Measurements from ENCODE around the gene JAG1.

GRCh38 chr20:10686356-10687133, 12.7 kb upstream of the JAG1 start:
- TF ChIP-seq CTCF (IDR thresholded peaks at IDR 0.05; ENCODE audit: poor library complexity, severe bottlenecking), result no peak
- no peak for TF ChIP-seq POLR2AphosphoS5 (IDR thresholded peaks at IDR 0.05)
- TF ChIP-seq MXI1 (conservative IDR thresholded peaks at IDR 0.05; ENCODE audit: poor library complexity, severe bottlenecking), result no peak
- TF ChIP-seq, protein P1, sequence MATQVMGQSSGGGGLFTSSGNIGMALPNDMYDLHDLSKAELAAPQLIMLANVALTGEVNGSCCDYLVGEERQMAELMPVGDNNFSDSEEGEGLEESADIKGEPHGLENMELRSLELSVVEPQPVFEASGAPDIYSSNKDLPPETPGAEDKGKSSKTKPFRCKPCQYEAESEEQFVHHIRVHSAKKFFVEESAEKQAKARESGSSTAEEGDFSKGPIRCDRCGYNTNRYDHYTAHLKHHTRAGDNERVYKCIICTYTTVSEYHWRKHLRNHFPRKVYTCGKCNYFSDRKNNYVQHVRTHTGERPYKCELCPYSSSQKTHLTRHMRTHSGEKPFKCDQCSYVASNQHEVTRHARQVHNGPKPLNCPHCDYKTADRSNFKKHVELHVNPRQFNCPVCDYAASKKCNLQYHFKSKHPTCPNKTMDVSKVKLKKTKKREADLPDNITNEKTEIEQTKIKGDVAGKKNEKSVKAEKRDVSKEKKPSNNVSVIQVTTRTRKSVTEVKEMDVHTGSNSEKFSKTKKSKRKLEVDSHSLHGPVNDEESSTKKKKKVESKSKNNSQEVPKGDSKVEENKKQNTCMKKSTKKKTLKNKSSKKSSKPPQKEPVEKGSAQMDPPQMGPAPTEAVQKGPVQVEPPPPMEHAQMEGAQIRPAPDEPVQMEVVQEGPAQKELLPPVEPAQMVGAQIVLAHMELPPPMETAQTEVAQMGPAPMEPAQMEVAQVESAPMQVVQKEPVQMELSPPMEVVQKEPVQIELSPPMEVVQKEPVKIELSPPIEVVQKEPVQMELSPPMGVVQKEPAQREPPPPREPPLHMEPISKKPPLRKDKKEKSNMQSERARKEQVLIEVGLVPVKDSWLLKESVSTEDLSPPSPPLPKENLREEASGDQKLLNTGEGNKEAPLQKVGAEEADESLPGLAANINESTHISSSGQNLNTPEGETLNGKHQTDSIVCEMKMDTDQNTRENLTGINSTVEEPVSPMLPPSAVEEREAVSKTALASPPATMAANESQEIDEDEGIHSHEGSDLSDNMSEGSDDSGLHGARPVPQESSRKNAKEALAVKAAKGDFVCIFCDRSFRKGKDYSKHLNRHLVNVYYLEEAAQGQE (IDR thresholded peaks at IDR 0.05; ENCODE audit: borderline replicate concordance), result no peak
- no peak for TF ChIP-seq EZH2 (IDR thresholded peaks at IDR 0.05; ENCODE audit: borderline replicate concordance, insufficient read depth, low read length, poor library complexity, severe bottlenecking)
- TF ChIP-seq TAF1 (IDR thresholded peaks at IDR 0.05; ENCODE audit: low read depth), result no peak
- no peak for TF ChIP-seq EP300 (conservative IDR thresholded peaks at IDR 0.05; ENCODE audit: poor library complexity, severe bottlenecking)
- no peak for TF ChIP-seq SMC3 (conservative IDR thresholded peaks at IDR 0.05; ENCODE audit: poor library complexity)
- TF ChIP-seq RAD21 (conservative IDR thresholded peaks at IDR 0.05), result no peak

Measured in neural cell (in vitro differentiated cells).